HG03354 (cell line): ENCODE measurements around the gene DCAF7.

Experiments
- ATAC-seq: cut with Tn5 transposase; IDR thresholded peaks from one replicate; pipeline ENCODE4 v1.9.1; 2021; ENCODE audit warnings: mild to moderate bottlenecking; ENCODE audit not compliant: unreplicated experiment, poor library complexity, severe bottlenecking

The DCAF7 gene

GRCh38 chr17:63573634-63574033 is 23.4 kb downstream of the DCAF7 start:
- no peak for ATAC-seq

- no peak for ATAC-seq
Observed at GRCh38 chr17:63578027-63578768, 27.9 kb downstream of the DCAF7 start.

GRCh38 chr17:63578769-63579111 is 28.5 kb downstream of the DCAF7 start:
- ATAC-seq, result no peak

- no peak for ATAC-seq
Observed at GRCh38 chr17:63579633-63580032, 29.4 kb downstream of the DCAF7 start.

- ATAC-seq, result no peak
Observed at GRCh38 chr17:63587770-63588169, 37.5 kb downstream of the DCAF7 start.

GRCh38 chr17:63588797-63589196 is 38.5 kb downstream of the DCAF7 start:
- no peak for ATAC-seq

- ATAC-seq, result no peak
Observed at GRCh38 chr17:63589646-63590045, 39.4 kb downstream of the DCAF7 start.

DNA sequence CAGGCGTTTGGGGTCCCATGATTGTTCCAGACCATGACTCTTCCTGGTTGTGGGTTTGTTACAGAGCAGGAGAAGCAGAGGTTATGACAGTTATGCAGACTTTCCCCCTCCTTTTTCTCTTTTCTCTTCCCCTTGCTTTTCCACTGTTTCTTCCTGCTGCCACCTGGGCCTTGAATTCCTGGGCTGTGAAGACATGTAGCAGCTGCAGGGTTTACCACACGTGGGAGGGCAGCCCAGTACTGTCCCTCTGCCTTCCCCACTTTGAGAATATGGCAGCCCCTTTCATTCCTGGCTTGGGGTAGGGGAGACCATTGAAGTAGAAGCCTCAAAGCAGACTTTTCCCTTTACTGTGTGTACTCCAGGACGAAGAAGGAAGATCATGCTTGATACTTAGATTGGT is 42.5 kb downstream of the DCAF7 start:
- ATAC-seq, result no peak

- ATAC-seq, result no peak
Observed at GRCh38 chr17:63595132-63595531, 44.9 kb downstream of the DCAF7 start.

DNA sequence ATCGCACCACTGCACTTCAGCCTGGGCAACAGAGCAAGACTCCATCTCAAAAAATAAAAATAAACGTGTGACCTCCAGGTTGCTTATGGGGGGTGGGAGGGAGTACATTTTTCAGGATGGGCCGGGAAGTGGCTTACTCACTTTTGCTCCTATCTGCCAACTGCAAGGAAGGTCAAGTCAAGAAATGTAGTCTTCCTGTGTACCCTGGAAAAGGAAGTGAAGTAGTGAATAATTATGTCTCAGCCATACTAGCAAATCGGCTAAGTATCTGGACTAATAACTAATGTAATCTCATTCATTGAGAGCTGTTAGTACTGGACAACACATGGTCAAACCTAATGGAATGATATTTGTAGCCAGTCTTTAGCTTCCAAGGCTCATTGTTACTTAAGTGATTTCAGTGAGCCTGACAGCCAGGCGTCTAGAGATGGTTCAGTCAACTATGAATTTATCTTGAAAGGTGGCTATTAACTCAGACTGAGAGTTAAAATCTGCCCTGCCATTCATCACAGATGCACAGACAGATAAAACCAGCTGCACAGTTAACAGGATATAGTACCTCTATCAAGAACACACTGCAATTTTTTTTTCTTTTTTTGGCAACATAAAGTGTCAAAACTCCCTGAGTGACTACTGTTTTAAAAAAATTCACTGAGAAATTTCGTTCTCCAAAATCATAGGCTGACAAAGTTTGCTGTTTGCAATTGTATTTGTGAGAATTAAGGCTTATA is 46.7 kb downstream of the DCAF7 start:
- no peak for ATAC-seq

GRCh38 chr17:63598281-63598680 is 48.0 kb downstream of the DCAF7 start:
- ATAC-seq, result no peak

- peak; percentile 96 for ATAC-seq
Observed at GRCh38 chr17:63600569-63601438, 50.5 kb downstream of the DCAF7 start, which contains the start of gene TACO1. Gene TACO1, plus strand, starts transcription at chr17:63600895. Its CDS starts 189 bp downstream, at chr17:63601084.

DNA sequence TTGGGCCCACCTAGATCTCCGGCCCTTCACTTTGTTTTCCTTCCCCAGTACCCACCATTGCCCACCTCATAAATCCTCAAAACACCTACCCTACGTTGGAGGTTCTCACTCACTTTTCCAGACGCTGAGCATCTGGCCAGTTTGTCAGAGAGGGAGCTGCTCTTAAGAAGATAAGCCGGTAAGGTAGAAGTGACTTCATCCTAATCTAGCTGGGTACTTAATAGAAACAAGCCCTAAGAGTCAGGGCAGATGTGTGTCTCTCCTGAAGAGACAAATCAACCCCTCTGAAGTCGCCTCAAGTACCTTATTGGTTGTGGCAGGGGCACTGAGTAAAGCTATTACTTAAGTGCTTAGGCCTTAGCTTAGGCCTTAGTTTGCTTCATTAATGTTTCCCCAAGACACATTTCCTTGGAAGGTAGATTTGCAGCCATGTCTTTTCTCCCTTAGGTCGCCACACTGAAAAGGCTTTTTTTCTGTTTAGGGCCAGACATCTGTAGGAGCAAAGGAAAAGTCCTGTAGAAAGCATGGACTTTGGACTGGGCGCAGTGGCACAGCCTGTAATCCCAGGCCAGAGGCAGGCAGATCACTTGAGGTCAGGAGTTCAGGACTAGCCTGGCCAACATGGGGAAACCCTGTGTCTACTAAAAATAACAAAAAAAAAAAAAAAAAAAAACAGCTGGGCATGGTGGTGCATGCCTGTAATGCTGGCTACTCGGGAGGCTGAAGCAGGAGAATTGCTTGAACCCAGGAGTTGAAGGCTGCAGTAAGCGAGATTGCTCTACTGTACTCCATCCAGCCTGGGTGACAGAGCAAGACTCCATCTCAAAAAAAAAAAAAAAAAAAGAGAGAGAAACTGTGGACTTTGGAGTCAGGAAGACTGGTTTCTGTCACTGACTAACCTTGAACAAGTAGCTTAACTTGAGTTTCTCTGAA is 51.4 kb downstream of the DCAF7 start:
- ATAC-seq, result no peak

DNA sequence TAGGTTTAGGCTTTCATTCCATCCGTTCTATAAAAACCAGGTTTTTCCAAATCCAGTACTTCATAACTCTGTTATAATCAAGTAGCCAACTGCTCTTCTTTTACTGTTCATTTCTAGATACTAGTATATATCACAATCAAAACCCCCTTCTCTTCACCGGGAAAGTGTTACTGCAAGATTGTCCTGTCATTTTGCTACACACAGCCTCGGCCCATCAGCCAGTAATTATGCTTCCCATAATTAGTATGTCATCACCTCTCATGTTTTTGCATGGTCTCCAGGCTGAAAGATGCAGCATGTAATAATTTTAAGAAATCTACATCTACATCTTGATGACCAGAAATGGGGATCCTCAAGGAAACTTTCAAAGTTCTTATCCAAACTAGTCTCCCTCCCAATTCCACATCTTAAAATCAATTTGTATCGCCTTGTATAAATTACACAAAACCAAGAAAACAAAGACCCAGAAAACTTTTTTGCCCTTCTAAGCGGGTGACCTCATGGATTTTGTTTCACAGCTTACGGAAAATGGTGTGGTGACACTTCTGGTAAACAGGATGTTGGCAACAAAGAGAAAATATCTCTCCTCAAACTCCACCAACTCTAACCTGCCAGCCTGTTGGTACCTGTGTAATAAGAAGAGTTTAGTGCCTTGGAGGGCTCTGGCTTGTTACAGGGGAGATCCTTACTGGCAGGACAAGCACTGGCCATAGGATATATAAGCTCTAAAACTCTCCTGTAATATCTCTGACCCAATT is 59.7 kb downstream of the DCAF7 start:
- no peak for ATAC-seq

DNA sequence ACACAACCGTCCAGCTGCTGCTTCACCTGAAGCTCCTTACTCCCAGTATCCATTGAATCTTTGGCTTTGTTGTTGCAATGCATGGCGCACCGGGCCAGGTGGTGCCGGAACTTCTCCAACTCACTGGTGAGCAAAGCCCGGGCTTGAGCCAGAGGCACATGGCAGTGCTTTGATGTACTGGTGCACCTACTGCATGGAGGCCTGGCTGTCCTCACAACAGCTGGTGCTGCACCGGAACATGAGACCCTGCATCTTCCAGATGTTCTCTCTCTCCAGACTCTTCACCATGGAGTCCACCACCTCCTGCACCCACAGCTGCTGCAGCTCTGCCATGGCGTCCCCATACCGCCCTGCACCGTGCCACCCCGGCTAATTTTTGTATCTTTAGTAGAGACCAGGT is 60.6 kb downstream of the DCAF7 start:
- ATAC-seq, result no peak

DNA sequence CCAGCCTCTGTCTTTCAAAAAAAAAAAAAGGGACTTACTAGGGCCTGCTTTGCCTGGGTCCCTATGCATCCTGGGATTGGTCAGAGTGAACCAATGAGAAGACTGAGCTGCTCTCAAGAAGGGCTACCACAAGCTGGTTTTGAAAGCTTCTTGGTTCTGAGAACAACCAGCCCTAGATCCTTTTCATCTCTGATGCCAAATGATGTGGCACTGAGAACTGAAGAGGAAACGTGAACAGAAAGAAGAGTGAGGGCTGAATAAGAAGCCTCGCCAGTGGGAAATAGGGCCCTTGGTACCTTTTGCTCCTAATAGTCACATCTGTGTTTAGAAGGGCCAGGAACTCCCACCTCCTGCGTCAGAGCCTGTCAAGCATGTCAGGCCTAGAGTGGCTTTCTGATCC is 61.1 kb downstream of the DCAF7 start:
- ATAC-seq, result no peak

GRCh38 chr17:63613663-63614062 is 63.4 kb downstream of the DCAF7 start:
- no peak for ATAC-seq

DNA sequence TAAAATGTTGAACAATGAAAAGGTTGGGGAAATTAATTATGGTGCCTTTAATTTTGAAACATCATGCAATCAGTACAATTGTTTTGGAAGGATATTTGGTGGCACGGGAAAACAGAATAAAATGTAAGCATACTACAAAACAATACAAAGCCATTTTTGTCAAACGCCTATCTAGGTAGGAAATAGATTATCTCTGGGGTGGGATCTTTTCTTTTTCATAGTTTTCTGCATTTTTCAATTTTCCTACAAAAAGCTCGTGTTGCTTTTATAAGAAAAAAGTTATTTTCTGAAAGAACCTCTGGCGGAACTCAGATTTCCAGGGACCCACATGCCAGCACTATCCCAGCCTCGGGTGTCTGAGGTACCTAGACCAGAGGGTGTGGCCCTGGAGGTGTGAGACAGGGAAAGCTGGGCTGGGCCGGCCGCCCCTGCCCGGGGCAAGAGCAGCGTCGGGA is 71.0 kb downstream of the DCAF7 start:
- no peak for ATAC-seq
